ENCODE measurements around the gene FBXO8.

FBXO8 gene

GRCh38 chr4:174214101-174214878 lies 69.2 kb downstream of the FBXO8 start:
- H3K27ac ChIP-seq, result no peak overlapping the region
- CTCF ChIA-PET, result interaction anchor here (0.7 kb wide), 1 partner anchor 21 kb away, joined by 3 read pairs; no protein-coding TSS in a partner anchor
- POLR2A ChIA-PET (ENCODE audit: low non-redundant PET), result no interaction called here
- no peak for TF ChIP-seq CTCF (conservative IDR thresholded peaks at IDR 0.05; ENCODE audit: low read depth)
- peak; percentile 41 for DNase-seq (ENCODE audit: low spot score)

- no peak for DNase-seq (ENCODE audit: low spot score)
- CTCF ChIA-PET, result no interaction called here
These were observed 69.8 kb downstream of the FBXO8 start for GRCh38 chr4:174213731-174214100.

GRCh38 chr4:174212061-174212460 lies 71.4 kb downstream of the FBXO8 start:
- H3K27ac ChIP-seq, result no peak overlapping the region
- ChIA-PET CTCF (interaction anchor here (0.6 to 1.6 kb wide), 3 partner anchors 10 to 107 kb away, joined by 3 to 4 read pairs (median 3); no protein-coding TSS in a partner anchor), POLR2A (ENCODE audit: low non-redundant PET) (no interaction called here)
- no peak for TF ChIP-seq CTCF (conservative IDR thresholded peaks at IDR 0.05; ENCODE audit: low read depth)
- no peak for DNase-seq (ENCODE audit: low spot score)

More at GRCh38 chr4:174213731-174214100, 69.8 kb downstream of the FBXO8 start:
- no peak for TF ChIP-seq CTCF (conservative IDR thresholded peaks at IDR 0.05; ENCODE audit: low read depth)
- POLR2A ChIA-PET (ENCODE audit: low non-redundant PET), result no interaction called here
- H3K27ac ChIP-seq, result no peak overlapping the region

GRCh38 chr4:174211622-174212044 lies 71.8 kb downstream of the FBXO8 start:
- TF ChIP-seq CTCF (conservative IDR thresholded peaks at IDR 0.05; ENCODE audit: low read depth), result no peak
- ChIA-PET POLR2A (ENCODE audit: low non-redundant PET) (no interaction called here), CTCF (interaction anchor here (0.6 to 1.6 kb wide), 3 partner anchors 10 to 107 kb away, joined by 3 to 4 read pairs (median 3); no protein-coding TSS in a partner anchor)
- H3K27ac ChIP-seq, result no peak overlapping the region
- no peak for DNase-seq (ENCODE audit: low spot score)

- no peak overlapping the region for H3K27ac ChIP-seq
- ChIA-PET POLR2A (ENCODE audit: low non-redundant PET) (no interaction called here), CTCF (interaction anchor here (1.0 to 1.6 kb wide), 3 partner anchors 11 to 108 kb away, joined by 3 to 4 read pairs (median 3); no protein-coding TSS in a partner anchor)
- no peak for DNase-seq (ENCODE audit: low spot score)
- TF ChIP-seq CTCF (conservative IDR thresholded peaks at IDR 0.05; ENCODE audit: low read depth), result no peak
These were observed 72.4 kb downstream of the FBXO8 start for GRCh38 chr4:174210952-174211490.

GRCh38 chr4:174210354-174210753 lies 73.1 kb downstream of the FBXO8 start:
- POLR2A ChIA-PET (ENCODE audit: low non-redundant PET), result no interaction called here
- TF ChIP-seq CTCF (conservative IDR thresholded peaks at IDR 0.05; ENCODE audit: low read depth), result no peak
- no peak for DNase-seq (ENCODE audit: low spot score)
- CTCF ChIA-PET, result interaction anchor here (1.0 kb wide), 1 partner anchor 50 kb away, joined by 3 read pairs; no protein-coding TSS in a partner anchor
- H3K27ac ChIP-seq, result no peak overlapping the region
